ENCODE data around the gene ATM. TPM values are rescaled to one million over a fixed set of nuclear protein-coding genes. Genes with fewer than 3 reads are reported as not detected.

The ATM gene
- total and polyA plus RNA-seq, 10 of the 15 experiments (the other 5 are each of a cell fraction or from before 2014, with no cell fraction given) = 10.0 to 91.5 (median 40.2) TPM

- TF ChIP-seq ZNF622 (IDR thresholded peaks at IDR 0.05) = no peak
These were observed 101.7 kb downstream of the ATM start (continued) for GRCh38 chr11:108324587-108324986.

- RAD21 ChIA-PET (ENCODE audit: unreplicated experiment) = no interaction called here
- H3K4me1 ChIP-seq (ENCODE audit: control insufficient read depth, insufficient read depth, low read length) = no peaks in the 10 kb centered on the region
- no peak for DNase-seq (ENCODE audit: low read depth, low spot score)
- intact Hi-C loops (cut with micrococcal nuclease; ENCODE audit: unreplicated experiment) (no loop called here), in situ Hi-C loops (cut with MboI) (no loop called here)
- ATAC-seq = no peak
- no peak overlapping the region for H3K27ac ChIP-seq (ENCODE audit: control insufficient read depth, insufficient read depth)
- H2AFZ ChIP-seq (ENCODE audit: control insufficient read depth, low read depth, low read length) = no peak overlapping the region
- no peaks in the 10 kb centered on the region for H3K79me2 ChIP-seq (ENCODE audit: control insufficient read depth, insufficient read depth, low read length)
- no peaks in the 10 kb centered on the region for H3K9me3 ChIP-seq (replicated peaks; ENCODE audit: control insufficient read depth, insufficient read depth, low read length)
- H3K9ac ChIP-seq (ENCODE audit: control insufficient read depth, insufficient read depth, low read length) = no peak overlapping the region
- no peaks in the 10 kb centered on the region for H3K27me3 ChIP-seq (replicated peaks in 1 of 2; ENCODE audit: control insufficient read depth in 2 of 2, insufficient read depth in 2 of 2, low read length in 1 of 2)
- H4K20me1 ChIP-seq (ENCODE audit: control insufficient read depth, insufficient read depth) = no peaks in the 10 kb centered on the region
- no peak for FAIRE-seq
- BruUV-seq (replicated peaks) = no TSS peak
- SMC1A ChIA-PET (ENCODE audit: uncharacterized antibody, unreplicated experiment) = interaction anchor here (1.5 kb wide), 1 partner anchor 17 kb away, joined by 4 read pairs; no protein-coding TSS in a partner anchor
- CTCF ChIA-PET = interaction anchor here (1.5 kb wide), 1 partner anchor 110 kb away, joined by 3 read pairs; no protein-coding TSS in a partner anchor
- H3K4me3 ChIP-seq = no peak overlapping the region
- H3K36me3 ChIP-seq (ENCODE audit: control insufficient read depth in 2 of 2, insufficient read depth in 2 of 2, low read length in 1 of 2) = peaks cover 1 to 13% of the 10 kb centered on the region in 2 experiments; a peak in 3 of 4 replicates
- WGBS (ENCODE audit: insufficient coverage, insufficient replicate concordance, low lambda C conversion rate, missing lambda C conversion rate) = 77% methylated on average over 2 of the region's 2 CpGs
- POLR2A ChIA-PET = no interaction called here
- H3K4me2 ChIP-seq (ENCODE audit: control insufficient read depth, insufficient read depth) = no peak overlapping the region
- TF ChIP-seq CHD1 (IDR thresholded peaks at IDR 0.05; ENCODE audit: low read depth, low read length) (no peak), POLR2AphosphoS2 (IDR thresholded peaks at IDR 0.05; ENCODE audit: low read depth, low read length) (no peak), KLF5 (IDR thresholded peaks at IDR 0.05; ENCODE audit: partially characterized antibody) (no peak), TCF7 (IDR thresholded peaks at IDR 0.05; ENCODE audit: borderline replicate concordance) (no peak), SUZ12 (IDR thresholded peaks at IDR 0.05; ENCODE audit: unreplicated experiment) (no peak), ZBTB40 (IDR thresholded peaks at IDR 0.05; ENCODE audit: borderline replicate concordance) (no peak), NFYB (IDR thresholded peaks at IDR 0.05; ENCODE audit: insufficient read depth, low read depth, low read length) (no peak), CREB1 (IDR thresholded peaks at IDR 0.05; ENCODE audit: low read depth) (no peak), FOXM1 (IDR thresholded peaks at IDR 0.05; ENCODE audit: low read depth, low read length) (no peak), MEF2A (IDR thresholded peaks at IDR 0.05; ENCODE audit: insufficient read depth, low read depth, low read length) (no peak), ZNF592 (IDR thresholded peaks at IDR 0.05) (no peak), NFIC (IDR thresholded peaks at IDR 0.05; ENCODE audit: low read depth, low read length) (no peak), ZBED1 (IDR thresholded peaks at IDR 0.05; ENCODE audit: borderline replicate concordance) (no peak)
These were observed 110.6 kb downstream of the ATM start for GRCh38 chr11:108333403-108333899.

Measured in GM12878 (cell line).